H9 (cell line): ENCODE data around the gene UBTF. TPM values are rescaled to one million over a fixed set of nuclear protein-coding genes. Genes with fewer than 3 reads are reported as not detected.

ENCODE experiments used
- DNase-seq: peaks from one replicate; pipeline ENCODE4 v3.0.0-alpha.2; 2017
- H2AFZ ChIP-seq: one replicate; pipeline ENCODE4 v1.6.1; 2013; ENCODE audit warnings: mild to moderate bottlenecking, low read length, control low read depth, moderate library complexity
- H2AK5ac ChIP-seq: 2 replicates; pipeline ENCODE4 v1.6.1; 2013; ENCODE audit warnings: low read length, control low read depth, mixed read lengths; ENCODE audit not compliant: insufficient read length
- H2BK120ac ChIP-seq: one replicate; pipeline ENCODE4 v1.6.1; 2013; ENCODE audit warnings: low read depth, mild to moderate bottlenecking, low read length, control low read depth, inconsistent platforms; ENCODE audit not compliant: poor library complexity, severe bottlenecking
- H2BK12ac ChIP-seq: 2 replicates; pipeline ENCODE4 v1.6.1; 2013; ENCODE audit warnings: low read length, control low read depth, mixed read lengths, low read depth; ENCODE audit not compliant: insufficient read length
- H2BK15ac ChIP-seq: 2 replicates; pipeline ENCODE4 v1.6.1; 2013; ENCODE audit warnings: low read depth, low read length, control low read depth
- H2BK20ac ChIP-seq: one replicate; pipeline ENCODE4 v1.6.1; 2013; ENCODE audit warnings: low read depth, mild to moderate bottlenecking, low read length, control low read depth, inconsistent platforms; ENCODE audit not compliant: poor library complexity, severe bottlenecking
- H2BK5ac ChIP-seq: 2 replicates; pipeline ENCODE4 v1.6.1; 2013; ENCODE audit warnings: low read length, control low read depth, mixed read lengths; ENCODE audit not compliant: insufficient read length
- H3K14ac ChIP-seq: 2 replicates; pipeline ENCODE4 v1.6.1; 2013; ENCODE audit warnings: low read length, control low read depth; ENCODE audit not compliant: insufficient read depth
- H3K18ac ChIP-seq: 2 replicates; pipeline ENCODE4 v1.6.1; 2013; ENCODE audit warnings: low read depth, mild to moderate bottlenecking, mixed read lengths, low read length, control low read depth; ENCODE audit not compliant: insufficient read length
- H3K23ac ChIP-seq: 2 replicates; pipeline ENCODE4 v1.6.1; 2013; ENCODE audit warnings: low read length, control low read depth, mixed read lengths, low read depth; ENCODE audit not compliant: insufficient read length
- H3K23me2 ChIP-seq: 2 replicates; pipeline ENCODE4 v1.6.1; 2013; ENCODE audit warnings: low read depth, mild to moderate bottlenecking, mixed read lengths, low read length, control low read depth; ENCODE audit not compliant: insufficient read length, poor library complexity, severe bottlenecking
- H3K27ac ChIP-seq: 2 replicates; pipeline ENCODE4 v1.5.1; 2013; ENCODE audit warnings: low read length, control low read depth, mixed read lengths, low read depth; ENCODE audit not compliant: insufficient read length
- H3K27me3 ChIP-seq: 2 replicates; pipeline ENCODE4 v1.6.1; 2013; ENCODE audit warnings: low read length, control low read depth, inconsistent platforms; ENCODE audit not compliant: insufficient read depth
- H3K4ac ChIP-seq: 2 replicates; pipeline ENCODE4 v1.6.1; 2013; ENCODE audit warnings: low read depth, mild to moderate bottlenecking, control low read depth, inconsistent platforms, low read length, moderate library complexity
- H3K4me1 ChIP-seq: 2 replicates; pipeline ENCODE4 v1.6.1; 2013; ENCODE audit warnings: low read length, control low read depth, inconsistent platforms; ENCODE audit not compliant: insufficient read depth
- H3K4me2 ChIP-seq: 2 replicates; pipeline ENCODE4 v1.6.1; 2013; ENCODE audit warnings: low read length, control low read depth, mixed read lengths; ENCODE audit not compliant: insufficient read length, insufficient read depth
- H3K56ac ChIP-seq: 2 replicates; pipeline ENCODE4 v1.6.1; 2013; ENCODE audit warnings: low read depth, mild to moderate bottlenecking, mixed read lengths, low read length, control low read depth; ENCODE audit not compliant: insufficient read length
- H3K79me1 ChIP-seq: 2 replicates; pipeline ENCODE4 v1.6.1; 2013; ENCODE audit warnings: low read depth, mild to moderate bottlenecking, moderate library complexity, low read length, control low read depth, inconsistent platforms; ENCODE audit not compliant: insufficient read depth, poor library complexity, severe bottlenecking
- H3K79me2 ChIP-seq: 2 replicates; pipeline ENCODE4 v1.6.1; 2013; ENCODE audit warnings: low read length, control low read depth, inconsistent platforms; ENCODE audit not compliant: insufficient read depth
- H3K9ac ChIP-seq: 2 replicates; pipeline ENCODE4 v1.6.1; 2013; ENCODE audit warnings: low read length, control low read depth, mixed read lengths; ENCODE audit not compliant: insufficient read length; ENCODE audit errors: extremely low read depth
- H3K9me3 ChIP-seq: one replicate; pipeline ENCODE4 v1.6.1; 2013; ENCODE audit warnings: low read depth, low read length, inconsistent platforms; ENCODE audit not compliant: control insufficient read depth
- H3T11ph ChIP-seq: one replicate; pipeline ENCODE4 v1.6.1; 2013; ENCODE audit warnings: mild to moderate bottlenecking, low read length, control low read depth, inconsistent platforms
- H4K20me1 ChIP-seq: one replicate; pipeline ENCODE4 v1.6.1; 2013; ENCODE audit not compliant: control insufficient read depth, insufficient read length, insufficient read depth
- H4K5ac ChIP-seq: 2 replicates; pipeline ENCODE4 v1.6.1; 2013; ENCODE audit warnings: low read depth, mild to moderate bottlenecking, mixed read lengths, low read length, control low read depth; ENCODE audit not compliant: insufficient read length
- H4K8ac ChIP-seq: replicated peaks from 2 replicates; pipeline ENCODE4 v1.6.1; 2013; ENCODE audit warnings: low read length, control low read depth, mixed read lengths, low read depth; ENCODE audit not compliant: insufficient read length
- H4K91ac ChIP-seq: 2 replicates; pipeline ENCODE4 v1.6.1; 2013; ENCODE audit warnings: low read depth, mild to moderate bottlenecking, moderate library complexity, mixed read lengths, low read length, control low read depth; ENCODE audit not compliant: insufficient read length
- H3K27ac Mint-ChIP-seq, 3 experiments: 2 replicates in 2 of 3; 3 replicates in 1 of 3; pipeline ENCODE4 v1.8.0; 2020 to 2021; ENCODE audit warnings: mixed read lengths in 3 of 3, mild to moderate bottlenecking in 1 of 3, moderate library complexity in 1 of 3
- H3K27me3 Mint-ChIP-seq: 2 replicates; pipeline ENCODE4 v1.8.0; 2021; ENCODE audit warnings: low read depth, mild to moderate bottlenecking, moderate library complexity, mixed read lengths
- H3K36me3 Mint-ChIP-seq, 3 experiments: 2 replicates in 2 of 3; 3 replicates in 1 of 3; pipeline ENCODE4 v1.8.0; 2020 to 2021; ENCODE audit warnings: low read depth in 3 of 3, mixed read lengths in 3 of 3; ENCODE audit not compliant: insufficient read depth in 1 of 3
- H3K4me1 Mint-ChIP-seq, 2 experiments: 2 replicates each; pipeline ENCODE4 v1.8.0; 2020; ENCODE audit warnings: mixed read lengths in 2 of 2
- H3K4me3 Mint-ChIP-seq, 2 experiments: 2 replicates in 1 of 2; 3 replicates in 1 of 2; pipeline ENCODE4 v1.8.0; 2020 to 2021; ENCODE audit warnings: mild to moderate bottlenecking in 2 of 2, mixed read lengths in 2 of 2, moderate library complexity in 1 of 2
- H3K9me3 Mint-ChIP-seq, 2 experiments: 2 replicates in 1 of 2; 3 replicates in 1 of 2; pipeline ENCODE4 v1.8.0; 2020; ENCODE audit warnings: mild to moderate bottlenecking in 2 of 2, mixed read lengths in 2 of 2, moderate library complexity in 1 of 2
- WGBS: extraction: QIAGEN DNeasy Blood & Tissue Kit; methylation state at CpG from one replicate; pipeline ENCODE4 v1.1.7; 2013; ENCODE audit warnings: missing lambda C conversion rate, low lambda C conversion rate, mixed read lengths; ENCODE audit not compliant: insufficient read length; ENCODE audit errors: extremely low coverage; 5-methylcytosine and 5-hydroxymethylcytosine counted together
- total RNA-seq: library from RNA; stranded (reverse); gene quantifications from 2 replicates; pipeline ENCODE4 v1.2.1, GENCODE V29; 2021
- TF ChIP-seq, protein P1 (sequence below): fragments of 200-600 bp; sonication (generic); conservative IDR thresholded peaks from 3 replicates; pipeline ENCODE4 v1.8.0; 2021; ENCODE audit warnings: antibody characterized with exemption, mild to moderate bottlenecking

Gene UBTF
- total RNA-seq, 1 experiment from 2014 or later, result 151 TPM

DNA sequence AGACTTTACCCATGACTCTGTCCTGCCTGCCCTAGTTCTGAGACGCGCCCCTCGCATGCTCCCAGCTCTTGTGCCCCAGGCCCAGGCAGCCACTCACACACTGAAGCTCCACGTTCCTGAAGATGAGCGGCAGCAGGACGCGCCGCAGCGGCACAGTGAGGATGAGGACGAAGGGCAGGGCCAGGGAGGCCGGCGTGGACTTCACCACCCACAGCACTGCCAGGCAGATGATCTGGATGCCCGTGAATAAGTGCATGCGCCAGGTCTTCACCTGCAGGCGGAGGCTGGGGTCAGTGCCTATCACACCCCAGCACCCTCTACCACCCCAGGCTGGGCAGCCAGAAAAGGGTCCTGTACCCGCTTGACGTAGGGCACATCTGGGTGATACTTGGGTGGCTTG lies 31.6 kb upstream of the UBTF start:
- no peak overlapping the region for H2AFZ ChIP-seq
- no peak overlapping the region for H3K4me2 ChIP-seq
- H4K91ac ChIP-seq, result no peak overlapping the region
- H2BK15ac ChIP-seq, result no peak overlapping the region
- no peak for DNase-seq
- no peaks in the 10 kb centered on the region for H3K79me1 ChIP-seq
- no peak overlapping the region for H3K56ac ChIP-seq
- Mint-ChIP-seq H3K9me3 (no peaks in the 10 kb centered on the region), H3K4me3 (no peak overlapping the region), H3K4me1 (peaks cover 10 to 29% of the 10 kb centered on the region in 2 experiments), H3K27ac (peak overlapping the region; percentile 17 to 76 (median 56); a peak in 5 of 7 replicates), H3K36me3 (no peaks in the 10 kb centered on the region; a peak in 2 of 7 replicates), H3K27me3 (peaks cover 10% of the 10 kb centered on the region)
- WGBS, result no CpG with 5 or more reads among the region's 17 CpGs
- H2BK120ac ChIP-seq, result no peak overlapping the region
- no peak overlapping the region for H2BK5ac ChIP-seq
- H3K18ac ChIP-seq, result no peak overlapping the region
- H3K79me2 ChIP-seq, result no peaks in the 10 kb centered on the region
- TF ChIP-seq, protein P1, sequence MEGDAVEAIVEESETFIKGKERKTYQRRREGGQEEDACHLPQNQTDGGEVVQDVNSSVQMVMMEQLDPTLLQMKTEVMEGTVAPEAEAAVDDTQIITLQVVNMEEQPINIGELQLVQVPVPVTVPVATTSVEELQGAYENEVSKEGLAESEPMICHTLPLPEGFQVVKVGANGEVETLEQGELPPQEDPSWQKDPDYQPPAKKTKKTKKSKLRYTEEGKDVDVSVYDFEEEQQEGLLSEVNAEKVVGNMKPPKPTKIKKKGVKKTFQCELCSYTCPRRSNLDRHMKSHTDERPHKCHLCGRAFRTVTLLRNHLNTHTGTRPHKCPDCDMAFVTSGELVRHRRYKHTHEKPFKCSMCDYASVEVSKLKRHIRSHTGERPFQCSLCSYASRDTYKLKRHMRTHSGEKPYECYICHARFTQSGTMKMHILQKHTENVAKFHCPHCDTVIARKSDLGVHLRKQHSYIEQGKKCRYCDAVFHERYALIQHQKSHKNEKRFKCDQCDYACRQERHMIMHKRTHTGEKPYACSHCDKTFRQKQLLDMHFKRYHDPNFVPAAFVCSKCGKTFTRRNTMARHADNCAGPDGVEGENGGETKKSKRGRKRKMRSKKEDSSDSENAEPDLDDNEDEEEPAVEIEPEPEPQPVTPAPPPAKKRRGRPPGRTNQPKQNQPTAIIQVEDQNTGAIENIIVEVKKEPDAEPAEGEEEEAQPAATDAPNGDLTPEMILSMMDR, result no peak
- H3K23me2 ChIP-seq, result no peaks in the 10 kb centered on the region
- H4K8ac ChIP-seq, result no peak overlapping the region
- H3K14ac ChIP-seq, result no peak overlapping the region
- H2AK5ac ChIP-seq, result no peak overlapping the region
- no peaks in the 10 kb centered on the region for H3K9me3 ChIP-seq
- H3K23ac ChIP-seq, result no peak overlapping the region
- H3K4me1 ChIP-seq, result no peaks in the 10 kb centered on the region
- no peak overlapping the region for H2BK20ac ChIP-seq
- H3K4ac ChIP-seq, result no peak overlapping the region
- no peaks in the 10 kb centered on the region for H4K20me1 ChIP-seq
- H4K5ac ChIP-seq, result no peak overlapping the region
- no peaks in the 10 kb centered on the region for H3K27me3 ChIP-seq
- H2BK12ac ChIP-seq, result no peak overlapping the region
- H3K9ac ChIP-seq, result no peak overlapping the region
- no peak overlapping the region for H3T11ph ChIP-seq
- no peak overlapping the region for H3K27ac ChIP-seq
